H1 (cell line): Measurements from ENCODE around the gene CNOT6L. TPM values are rescaled to one million over a fixed set of nuclear protein-coding genes. Genes with fewer than 3 reads are reported as not detected.
A peak's percentile ranks its signal among the peaks of the same experiment; 100 is the strongest.

Source experiments
- ASH2L ChIP-seq: fragments of 200-600, 300-600 bp; sonication (generic); IDR thresholded peaks from one replicate; pipeline ENCODE4 v1.7.1; 2017; ENCODE audit warnings: low read length
- E2F6 ChIP-seq: IDR thresholded peaks from 2 replicates; pipeline ENCODE4 v1.6.1; 2012; ENCODE audit warnings: inconsistent platforms
- RFX5 ChIP-seq: IDR thresholded peaks from 2 replicates; pipeline ENCODE4 v1.6.1; 2011; ENCODE audit warnings: low read depth, low read length, improper control_type of control experiment, borderline replicate concordance
- polyA plus RNA-seq, 7 experiments: library from polyadenylated mRNA; depleted of rRNA in 3 of 7; stranded (reverse) in 5 of 7; unstranded in 2 of 7; fragments of >200 nt in 5 of 7; fragments of 200-250 nt in 2 of 7; gene quantifications; 1 replicate in 5 of 7; 2 replicates in 1 of 7; 4 replicates in 1 of 7; pipeline versions ENCODE4 v1.2.1 to v1.2.3, GENCODE V29; 2011 to 2013; ENCODE audit warnings: missing spikeins in 2 of 7, mixed read lengths in 2 of 7
- total RNA-seq: library from RNA; stranded (reverse); fragmentation: NEBNext Ultra II Directional; extraction: Animal tissue kit (Norgen Biotek cat#: 25700); gene quantifications from 2 replicates; pipeline ENCODE4 v1.2.1, GENCODE V29; 2021

CNOT6L gene
- total and polyA plus RNA-seq, 2 of the 8 experiments (the other 6 are each of a cell fraction or from before 2014, with no cell fraction given), result 2.0 to 22.4 TPM

GRCh38 chr4:77818602-77819403, at the start of gene CNOT6L (continued):
- TF ChIP-seq E2F6 (0 out of 2 replicates have a peak, but pooled peaks have one; percentile 11), RFX5 (no peak), ASH2L (peak; percentile 22)
